Measurements from ENCODE around the gene ZNF407.
A peak's percentile ranks its signal among the peaks of the same experiment; 100 is the strongest.

ZNF407 gene

GRCh38 chr18:74935434-74935833 is 337.8 kb downstream of the ZNF407 start:
- no peak overlapping the region for H3K4me3 ChIP-seq (ENCODE audit: low read depth, low read length)
- TF ChIP-seq, protein P1, sequence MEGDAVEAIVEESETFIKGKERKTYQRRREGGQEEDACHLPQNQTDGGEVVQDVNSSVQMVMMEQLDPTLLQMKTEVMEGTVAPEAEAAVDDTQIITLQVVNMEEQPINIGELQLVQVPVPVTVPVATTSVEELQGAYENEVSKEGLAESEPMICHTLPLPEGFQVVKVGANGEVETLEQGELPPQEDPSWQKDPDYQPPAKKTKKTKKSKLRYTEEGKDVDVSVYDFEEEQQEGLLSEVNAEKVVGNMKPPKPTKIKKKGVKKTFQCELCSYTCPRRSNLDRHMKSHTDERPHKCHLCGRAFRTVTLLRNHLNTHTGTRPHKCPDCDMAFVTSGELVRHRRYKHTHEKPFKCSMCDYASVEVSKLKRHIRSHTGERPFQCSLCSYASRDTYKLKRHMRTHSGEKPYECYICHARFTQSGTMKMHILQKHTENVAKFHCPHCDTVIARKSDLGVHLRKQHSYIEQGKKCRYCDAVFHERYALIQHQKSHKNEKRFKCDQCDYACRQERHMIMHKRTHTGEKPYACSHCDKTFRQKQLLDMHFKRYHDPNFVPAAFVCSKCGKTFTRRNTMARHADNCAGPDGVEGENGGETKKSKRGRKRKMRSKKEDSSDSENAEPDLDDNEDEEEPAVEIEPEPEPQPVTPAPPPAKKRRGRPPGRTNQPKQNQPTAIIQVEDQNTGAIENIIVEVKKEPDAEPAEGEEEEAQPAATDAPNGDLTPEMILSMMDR (IDR thresholded peaks at IDR 0.05; ENCODE audit: insufficient read depth, low read depth, low read length, missing control alignments) = no peak
- no peak for DNase-seq (ENCODE audit: low read depth)

GRCh38 chr18:74936343-74936742 is 338.7 kb downstream of the ZNF407 start:
- no peak overlapping the region for H3K4me3 ChIP-seq (ENCODE audit: low read depth, low read length)
- TF ChIP-seq, protein P1 (IDR thresholded peaks at IDR 0.05; ENCODE audit: insufficient read depth, low read depth, low read length, missing control alignments) = no peak
- no peak for DNase-seq (ENCODE audit: low read depth)

DNA sequence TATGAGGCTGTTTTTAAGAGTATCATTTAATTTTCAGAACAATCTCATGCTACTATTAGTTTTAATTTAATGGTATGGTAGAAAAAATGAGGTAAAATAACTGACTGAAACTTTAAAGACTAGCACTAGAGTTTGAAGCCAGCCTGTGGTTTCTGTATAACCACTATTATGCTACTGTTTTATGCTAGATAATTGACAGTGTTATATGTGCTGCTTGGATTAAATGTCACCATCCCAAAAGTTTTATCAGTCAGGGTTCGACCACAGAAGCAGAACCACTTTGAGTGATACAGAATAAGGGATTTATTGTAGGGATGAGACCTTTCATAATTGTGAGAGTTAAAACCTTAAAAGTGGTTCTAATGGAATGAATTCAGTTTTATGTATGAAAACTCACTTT is 339.6 kb downstream of the ZNF407 start:
- TF ChIP-seq, protein P1 (IDR thresholded peaks at IDR 0.05; ENCODE audit: insufficient read depth, low read depth, low read length, missing control alignments) = no peak
- no peak for DNase-seq (ENCODE audit: low read depth)
- H3K4me3 ChIP-seq (ENCODE audit: low read depth, low read length) = no peak overlapping the region

DNA sequence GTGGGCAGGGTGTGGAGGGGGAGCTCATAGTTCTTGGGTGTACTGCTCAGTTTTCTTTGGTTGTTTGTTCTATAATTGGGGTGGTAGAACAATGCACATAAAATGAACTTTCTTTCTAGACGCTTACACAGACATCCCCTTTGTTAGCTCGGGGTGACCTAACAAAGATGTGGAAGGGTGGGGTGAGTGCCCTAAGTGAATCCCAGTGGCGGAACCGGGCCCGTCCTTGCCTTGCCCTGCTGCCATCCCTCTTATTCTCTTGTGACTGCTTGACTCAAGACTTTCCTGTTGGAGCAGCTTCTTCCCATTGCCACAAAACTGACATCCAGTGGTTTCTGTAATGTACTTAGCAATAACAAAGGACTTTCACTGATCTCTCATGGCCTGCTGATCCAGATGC is 343.2 kb downstream of the ZNF407 start:
- no peak for DNase-seq (ENCODE audit: low read depth)
- no peak overlapping the region for H3K4me3 ChIP-seq (ENCODE audit: low read depth, low read length)
- TF ChIP-seq, protein P1 (IDR thresholded peaks at IDR 0.05; ENCODE audit: insufficient read depth, low read depth, low read length, missing control alignments) = no peak

- H3K4me3 ChIP-seq (ENCODE audit: low read depth, low read length) = no peak overlapping the region
- DNase-seq (ENCODE audit: low read depth) = peak; percentile 71
- TF ChIP-seq, protein P1 (IDR thresholded peaks at IDR 0.05; ENCODE audit: insufficient read depth, low read depth, low read length, missing control alignments) = no peak
These were observed 344.7 kb downstream of the ZNF407 start for GRCh38 chr18:74942319-74942910.

DNA sequence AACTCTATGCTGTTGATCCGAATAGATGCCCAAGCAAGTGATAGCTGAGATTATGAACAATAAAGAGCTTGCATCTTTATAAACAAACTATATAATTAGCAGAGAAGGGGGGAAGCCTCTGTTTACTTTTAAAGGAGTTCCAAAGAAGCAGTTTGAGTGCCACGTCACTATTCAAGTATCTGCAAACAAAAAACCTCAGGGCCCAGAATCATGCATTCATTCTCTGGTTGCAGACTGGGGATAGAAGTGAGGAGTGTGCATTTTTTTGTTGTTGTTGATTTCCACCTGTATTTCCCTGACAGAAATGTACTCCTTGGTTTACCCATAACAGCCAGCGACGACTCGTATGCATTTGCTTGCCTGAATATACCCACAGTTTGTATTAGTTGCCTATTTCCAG is 347.0 kb downstream of the ZNF407 start:
- H3K4me3 ChIP-seq (ENCODE audit: low read depth, low read length) = no peak overlapping the region
- TF ChIP-seq, protein P1 (IDR thresholded peaks at IDR 0.05; ENCODE audit: insufficient read depth, low read depth, low read length, missing control alignments) = no peak
- DNase-seq (ENCODE audit: low read depth) = no peak
